ENCODE results near the gene CAMSAP2. TPM values are rescaled to one million over a fixed set of nuclear protein-coding genes. Genes with fewer than 3 reads are reported as not detected.
"Not testable (repeated sequence)": the region's sequence is repeated elsewhere in the genome, so short reads cannot be mapped to it uniquely, and the experiment has no call there.

Gene CAMSAP2
- polyA plus RNA-seq, 10 donors = 18.3 to 25.6 (median 21.7) TPM

DNA sequence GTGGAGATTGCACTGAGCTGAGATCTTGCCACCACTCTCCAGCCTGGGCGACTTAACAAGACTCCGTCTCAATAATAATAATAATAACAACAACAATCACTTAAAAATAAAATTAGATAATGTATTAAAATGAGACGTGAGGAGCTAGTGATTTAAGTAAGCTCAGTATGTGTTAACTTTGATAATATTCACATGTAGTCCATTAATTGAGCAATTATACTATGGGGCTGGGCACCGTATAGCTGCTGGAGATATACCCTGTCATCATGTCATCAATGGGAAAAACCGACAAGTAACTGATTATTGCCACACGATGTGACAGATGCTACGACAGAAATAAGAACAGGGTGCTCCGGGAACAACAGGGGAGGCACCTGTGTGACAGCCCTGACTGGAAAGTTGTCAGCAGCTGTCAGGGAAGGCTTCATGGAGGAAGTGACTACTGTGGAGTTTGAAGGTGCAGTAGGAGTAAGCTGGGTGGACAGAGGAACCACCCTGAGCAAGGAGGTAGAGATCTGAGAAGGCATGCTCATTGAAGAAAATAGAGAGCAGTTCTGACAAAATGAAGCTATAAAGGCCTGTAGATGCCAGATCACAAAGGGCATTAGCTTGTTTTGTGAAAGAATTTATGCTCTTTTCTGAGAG is 924 bp upstream of the CAMSAP2 start:
- peak in 1 of 3 donors; percentile 2 for DNase-seq

GRCh38 chr1:200738949-200739651 is 407 bp downstream of the CAMSAP2 start:
- peak; percentile 84 to 97 (median 87) for DNase-seq

GRCh38 chr1:200739702-200740570 is 1.2 kb downstream of the CAMSAP2 start:
- DNase-seq = peak; percentile 17 to 78 (median 35)

DNA sequence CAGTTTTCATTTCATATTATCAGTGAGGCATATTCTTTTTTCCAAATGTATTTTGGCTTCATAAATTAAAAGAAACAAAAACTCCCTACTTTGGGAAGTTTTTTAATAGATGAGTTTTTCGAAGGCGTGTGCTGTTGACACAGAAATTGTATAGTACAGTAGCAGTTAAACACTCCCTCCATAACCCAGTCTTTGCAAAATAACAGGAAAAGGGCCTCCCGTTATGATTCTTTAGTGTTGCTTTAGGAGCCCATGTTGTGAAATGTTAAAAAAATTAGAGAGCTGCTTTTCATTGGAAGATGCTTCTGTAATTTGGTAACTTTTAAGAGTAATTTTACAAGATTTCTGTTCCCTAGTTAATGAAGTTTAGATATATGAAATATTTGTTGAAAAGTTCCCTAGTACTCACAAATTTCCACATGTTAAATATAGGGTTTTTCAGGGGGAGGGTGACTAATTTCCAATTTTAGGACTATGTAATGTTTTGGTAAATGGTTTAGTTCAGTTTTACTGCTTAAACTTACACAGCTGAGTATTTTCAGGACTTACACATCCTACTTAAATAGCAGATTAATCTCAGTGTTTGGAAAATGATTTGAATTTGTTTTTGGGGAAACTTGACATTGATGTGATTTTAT is 2.0 kb downstream of the CAMSAP2 start:
- DNase-seq = peak in 2 of 3 donors; percentile 6 to 12

DNA sequence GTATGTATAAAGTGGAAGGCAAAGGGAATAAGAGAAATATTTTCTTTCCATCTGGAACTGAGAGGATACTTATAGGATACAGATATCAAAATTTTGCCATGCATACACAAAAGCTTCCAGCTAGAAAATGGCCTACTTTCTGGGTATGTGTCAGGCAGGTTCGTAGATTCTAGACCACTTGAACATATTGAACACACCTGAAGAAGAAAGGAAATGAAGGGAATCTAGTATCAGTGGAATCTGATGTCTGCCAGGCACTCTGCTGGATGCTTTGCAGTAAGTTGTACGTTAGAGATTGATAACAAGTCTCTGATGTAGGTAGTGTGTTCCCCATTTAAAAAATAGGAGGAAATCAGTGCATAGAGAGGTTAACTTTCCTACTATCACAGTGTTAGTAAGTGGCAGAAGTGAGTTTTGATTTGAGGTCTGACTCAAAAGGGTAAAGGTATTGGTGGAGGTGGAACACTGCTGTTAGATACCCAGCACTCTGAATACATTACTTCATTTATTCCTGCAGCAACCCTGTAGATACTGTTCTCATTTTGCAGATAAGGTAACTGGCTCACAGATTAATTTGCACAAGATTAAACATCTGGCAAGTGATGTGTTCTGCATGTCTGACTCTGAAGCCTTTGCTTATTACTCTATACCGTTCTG is 3.0 kb downstream of the CAMSAP2 start:
- DNase-seq = peak in 1 of 3 donors; percentile 12

GRCh38 chr1:200744143-200744542 is 5.5 kb downstream of the CAMSAP2 start:
- no peak for DNase-seq

GRCh38 chr1:200749090-200749489 is 10.4 kb downstream of the CAMSAP2 start:
- no peak for DNase-seq

DNA sequence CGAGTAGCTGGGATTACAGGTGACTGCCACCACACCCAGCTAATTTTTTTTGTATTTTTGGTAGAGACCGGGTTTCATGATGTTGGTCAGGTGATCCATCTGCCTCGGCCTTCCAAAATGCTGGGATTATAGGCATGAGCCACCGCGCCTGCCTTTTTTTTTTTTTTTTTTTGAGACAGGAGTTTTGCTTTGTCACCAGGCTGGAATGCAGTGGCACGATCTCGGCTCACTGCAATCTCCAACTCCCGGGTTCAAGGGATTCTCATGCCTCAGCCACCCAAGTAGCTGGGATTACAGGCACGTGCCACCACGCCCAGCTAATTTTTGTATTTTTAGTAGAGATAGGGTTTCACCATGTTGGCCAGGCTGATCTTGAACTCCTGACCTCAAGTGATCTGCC is 12.1 kb downstream of the CAMSAP2 start:
- DNase-seq = not testable (repeated sequence)

DNA sequence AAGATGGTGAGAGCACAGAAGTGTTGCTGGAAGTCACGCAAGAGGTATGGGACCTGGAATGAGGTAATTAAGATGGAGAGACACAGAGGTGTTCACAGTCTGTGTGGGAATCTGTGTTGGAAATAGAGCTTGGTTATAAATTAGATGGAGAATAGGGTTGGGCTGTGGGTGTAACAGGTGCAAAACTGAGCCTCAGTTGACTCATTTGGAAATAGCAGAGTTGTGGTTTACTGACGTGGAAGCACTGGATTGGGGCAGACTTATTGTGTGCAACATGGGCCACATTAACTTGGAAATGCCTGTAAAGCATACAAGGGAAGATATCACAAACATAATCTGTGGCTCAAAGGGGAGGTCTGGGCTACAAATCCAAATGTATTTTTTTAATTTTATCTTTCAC is 13.0 kb downstream of the CAMSAP2 start:
- no peak for DNase-seq

GRCh38 chr1:200753650-200754198 is 15.0 kb downstream of the CAMSAP2 start:
- DNase-seq = no peak

GRCh38 chr1:200755456-200755855 is 16.8 kb downstream of the CAMSAP2 start:
- no peak for DNase-seq

DNA sequence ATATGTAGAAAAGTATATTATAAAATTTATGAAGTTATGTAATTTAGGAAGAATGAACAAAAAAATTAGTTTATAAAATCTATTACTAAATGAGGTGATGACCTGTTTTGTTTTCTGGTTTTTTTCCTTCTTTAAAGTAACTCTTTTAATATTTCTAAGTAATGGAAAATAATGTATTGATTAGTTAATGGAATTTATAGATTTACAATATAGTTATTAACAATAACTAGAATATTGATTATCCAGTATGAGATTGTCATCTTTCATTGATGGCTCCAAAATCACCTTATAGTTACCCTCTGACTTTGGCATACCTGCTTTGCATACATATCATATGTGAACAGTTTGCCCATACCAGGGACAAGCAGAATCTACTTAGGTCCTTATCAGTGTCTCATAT is 23.4 kb downstream of the CAMSAP2 start:
- no peak for DNase-seq

GRCh38 chr1:200767321-200767720 is 28.6 kb downstream of the CAMSAP2 start:
- peak; percentile 13 to 34 (median 27) for DNase-seq

DNA sequence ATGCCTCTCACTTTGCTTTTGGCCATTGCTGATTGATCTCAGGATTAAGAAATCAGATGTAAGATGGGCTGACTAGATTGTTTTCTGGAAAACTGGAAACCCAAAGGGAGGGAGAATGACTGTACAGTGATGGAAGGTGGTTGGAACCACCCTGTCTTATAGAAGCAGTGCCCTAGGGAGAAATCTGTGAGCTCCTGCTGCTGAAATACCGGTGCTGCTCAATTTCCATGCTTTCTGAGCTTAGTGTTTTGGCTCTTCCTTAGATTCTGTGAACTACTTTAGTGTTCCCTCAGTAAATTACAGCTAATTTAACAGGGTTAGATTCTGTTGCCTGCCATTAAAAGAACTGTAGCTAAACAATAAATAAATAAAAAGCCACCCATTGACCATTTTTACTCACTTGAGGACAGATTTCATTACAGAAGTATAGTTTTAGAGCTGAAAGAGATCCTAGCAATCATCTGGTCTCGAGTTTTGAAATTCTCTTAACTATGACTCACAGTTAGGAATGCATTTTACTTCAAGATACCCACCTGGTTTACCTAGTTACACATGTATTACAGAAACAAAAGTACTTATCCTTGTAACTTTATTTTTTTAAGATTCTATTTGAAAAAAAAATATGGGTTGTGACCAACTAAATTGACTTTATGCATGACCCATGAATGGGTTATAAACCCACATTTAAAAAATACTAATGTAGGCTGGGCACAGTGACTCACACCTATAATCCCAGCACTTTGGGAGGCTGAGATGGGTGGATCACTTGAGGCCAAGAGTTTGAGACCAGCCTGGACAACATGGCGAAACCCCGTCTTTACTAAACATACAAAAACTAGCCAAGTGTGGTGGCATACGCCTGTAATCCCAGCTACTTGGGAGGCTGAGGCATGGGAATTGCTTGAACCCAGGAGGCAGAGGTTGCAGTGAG is 33.2 kb downstream of the CAMSAP2 start:
- no peak for DNase-seq

DNA sequence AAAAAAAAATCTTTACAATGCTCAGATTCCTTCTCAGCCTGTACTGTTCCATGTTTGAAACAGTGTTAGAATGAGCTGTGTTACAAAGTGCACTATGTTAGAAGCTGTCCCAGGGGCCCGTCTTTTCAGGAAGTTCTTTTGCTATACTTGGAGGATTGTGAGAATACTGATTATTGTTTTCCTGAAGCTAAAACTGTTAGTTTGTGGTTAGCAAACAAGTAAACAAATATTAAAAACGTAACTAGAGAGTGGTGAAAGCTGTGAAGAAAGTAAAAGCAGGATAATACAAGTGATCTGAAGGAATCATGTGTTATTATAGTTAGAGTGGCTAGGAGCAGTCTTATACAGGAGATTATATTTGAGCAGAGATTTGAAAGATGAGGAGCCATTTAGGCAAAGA is 35.6 kb downstream of the CAMSAP2 start:
- DNase-seq = peak in 1 of 3 donors; percentile 30

GRCh38 chr1:200774735-200775444 is 36.2 kb downstream of the CAMSAP2 start:
- peak in 1 of 3 donors; percentile 16 for DNase-seq

DNA sequence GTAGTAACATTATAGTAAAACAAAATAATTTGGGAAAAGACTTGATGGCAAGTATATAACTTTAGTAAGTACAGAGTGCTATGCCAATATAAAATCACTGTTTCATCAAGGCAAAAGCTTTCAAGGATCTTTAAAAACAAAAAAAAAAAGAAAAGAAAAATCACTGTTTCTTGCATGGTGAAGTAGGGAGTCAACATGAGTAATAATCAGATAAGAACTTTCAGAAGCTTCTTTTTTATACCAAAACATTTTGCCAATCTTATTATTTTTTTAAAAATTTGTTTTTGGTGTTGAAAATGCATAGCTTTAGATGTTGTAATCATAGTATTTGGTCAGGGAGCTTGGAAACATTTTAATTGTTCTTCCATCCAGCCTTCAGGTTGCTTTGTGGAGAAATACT is 37.2 kb downstream of the CAMSAP2 start:
- DNase-seq = no peak

DNA sequence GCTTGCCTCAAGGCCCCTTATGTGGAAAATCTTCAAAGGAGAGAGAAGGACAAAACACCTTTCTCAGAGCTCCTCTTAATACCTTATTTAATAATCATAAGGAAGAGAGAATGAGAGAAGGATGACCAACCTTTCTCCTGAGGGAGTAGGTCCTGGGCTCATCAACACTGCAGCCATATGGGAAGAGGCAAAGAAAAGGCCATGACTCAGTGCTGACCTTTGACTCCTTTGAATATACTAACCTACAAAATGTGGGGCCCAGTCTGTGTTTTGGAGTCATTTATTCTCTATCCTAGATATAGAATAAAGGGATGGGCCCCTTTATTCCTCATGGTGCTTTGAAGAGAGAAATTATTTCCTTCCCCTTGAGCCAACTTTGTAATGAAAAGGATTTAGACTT is 38.3 kb downstream of the CAMSAP2 start:
- no peak for DNase-seq

GRCh38 chr1:200778766-200779165 is 40.1 kb downstream of the CAMSAP2 start:
- DNase-seq = no peak

Data from muscle of back (tissue), 11 donors.